Hematopoietic multipotent progenitor cell treated with erythropoietin and hydrocortisone succinate and interleukin-3 and kit ligand, for 4 days (in vitro differentiated cells): Measurements from ENCODE around the gene TBC1D20.
A peak's percentile ranks its signal among the peaks of the same experiment; 100 is the strongest.
"Not testable (repeated sequence)": the region's sequence is repeated elsewhere in the genome, so short reads cannot be mapped to it uniquely, and the experiment has no call there.

Source experiments
- DNase-seq: peaks from one replicate; pipeline ENCODE4 v3.0.0-alpha.2; 2015

Gene TBC1D20

DNA sequence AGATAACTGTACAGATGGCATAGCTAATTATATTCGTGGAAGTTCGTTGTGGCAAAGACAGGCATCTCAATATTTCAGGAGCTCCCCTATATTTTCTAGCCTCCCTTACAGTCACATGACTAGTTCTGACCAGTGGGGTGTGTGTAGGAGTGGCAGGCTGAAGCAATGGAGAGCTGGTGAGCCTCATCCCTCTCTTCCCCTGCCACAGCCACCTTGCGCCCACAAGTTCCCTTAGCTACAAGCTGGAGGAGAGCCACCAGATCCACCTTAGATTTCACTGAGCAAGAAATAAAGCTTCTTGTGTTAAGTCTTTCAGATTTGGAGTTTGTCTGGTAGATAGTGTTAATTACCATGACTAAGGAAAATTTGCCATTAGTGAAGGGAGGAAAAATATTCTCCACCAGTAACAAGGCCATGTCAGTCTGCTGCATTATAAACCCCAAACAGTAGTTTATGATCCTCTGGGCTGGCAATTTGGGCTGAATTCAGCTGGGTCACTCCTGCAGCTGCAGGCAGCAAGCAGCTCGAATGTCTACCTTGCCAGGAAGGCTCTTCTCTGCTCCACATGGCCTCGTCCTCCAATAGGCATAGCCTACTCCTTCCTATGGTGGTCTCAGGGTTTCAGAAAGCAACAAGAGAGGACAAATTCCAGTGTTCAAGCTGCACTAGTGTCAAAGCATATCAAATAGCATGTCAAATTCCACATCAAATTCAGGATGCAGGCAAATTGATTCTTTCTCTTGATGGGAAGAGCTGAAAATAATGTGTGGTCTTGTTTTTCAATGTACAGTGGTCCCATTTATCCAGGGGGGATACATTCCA is 61.7 kb downstream of the TBC1D20 start:
- DNase-seq: peak; percentile 49

DNA sequence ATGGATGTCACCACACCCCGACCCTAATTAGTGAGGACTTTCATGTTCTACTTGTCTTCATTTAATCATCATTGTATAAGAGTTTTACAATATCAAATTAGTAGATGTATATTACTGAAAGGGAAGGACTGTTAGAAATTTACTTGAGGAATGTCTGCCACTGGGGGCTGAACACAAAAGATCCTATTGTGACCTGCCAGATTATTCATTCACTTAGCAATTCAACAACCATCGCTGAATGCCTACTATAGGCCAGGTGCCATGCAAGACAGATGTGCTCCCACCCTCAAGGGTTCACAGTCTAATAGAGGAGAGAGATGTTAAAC is 62.2 kb downstream of the TBC1D20 start:
- no peak for DNase-seq

DNA sequence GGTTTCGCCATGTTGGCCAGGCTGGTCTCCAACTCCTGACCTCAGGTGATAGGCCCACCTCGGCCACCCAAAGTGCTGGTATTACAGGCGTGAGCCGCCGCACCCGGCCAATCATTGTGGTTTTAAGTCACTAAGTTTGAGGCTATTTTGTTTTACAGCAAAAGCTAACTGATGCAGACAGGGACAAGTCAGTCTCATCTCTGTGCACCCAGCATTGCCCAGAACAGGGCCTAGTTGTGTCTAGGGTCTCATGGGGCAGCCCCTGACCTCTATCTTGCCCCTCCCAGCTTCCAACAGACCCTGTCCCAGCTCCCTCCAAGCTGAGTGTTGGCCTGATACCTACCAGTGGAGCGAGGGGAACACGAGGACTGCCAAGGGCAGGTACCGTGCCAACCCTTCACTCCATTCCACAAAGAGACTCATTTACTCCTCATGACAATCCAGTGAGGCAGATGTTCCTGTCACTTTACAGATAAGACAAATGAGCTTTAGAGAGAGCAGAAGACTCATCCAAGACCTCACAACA is 63.1 kb downstream of the TBC1D20 start:
- peak; percentile 36 for DNase-seq

DNA sequence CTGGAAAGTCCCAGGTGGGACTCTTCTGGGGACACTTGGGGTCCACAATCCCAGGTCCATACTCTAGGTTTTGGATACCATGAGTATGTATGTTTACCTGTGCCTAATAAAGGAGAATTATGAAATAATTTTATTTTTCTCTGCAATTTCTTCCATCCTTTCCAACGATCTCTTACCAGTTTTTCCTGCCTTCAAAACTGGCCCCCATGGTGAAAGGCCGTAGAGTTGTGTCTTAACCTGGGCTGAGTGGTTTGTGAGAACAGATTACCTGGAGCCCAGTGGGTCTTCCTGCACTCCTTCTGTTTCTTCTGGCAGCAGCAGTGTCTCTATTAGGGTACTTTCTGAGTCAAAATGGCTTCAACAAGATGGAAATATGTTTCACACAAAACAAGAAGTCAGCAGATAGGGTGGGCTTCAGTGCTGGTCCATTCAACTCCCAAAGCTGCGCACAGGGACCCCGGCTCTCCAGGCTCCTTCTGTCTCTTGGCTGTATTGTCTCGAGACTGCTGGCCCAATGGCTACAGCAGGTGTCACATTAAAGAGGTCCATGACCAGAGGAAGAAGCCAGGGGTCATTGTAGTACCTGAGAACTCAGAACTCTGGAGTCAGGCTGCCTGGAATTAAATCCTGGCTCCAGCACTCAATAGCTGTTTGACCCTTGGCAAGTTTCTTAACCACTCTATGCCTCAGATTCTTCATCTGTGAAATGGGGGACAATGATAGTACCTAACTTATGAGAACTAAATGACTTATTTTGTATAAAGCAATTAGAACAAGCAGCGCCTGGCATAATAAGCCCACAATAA is 64.7 kb downstream of the TBC1D20 start:
- no peak for DNase-seq

DNA sequence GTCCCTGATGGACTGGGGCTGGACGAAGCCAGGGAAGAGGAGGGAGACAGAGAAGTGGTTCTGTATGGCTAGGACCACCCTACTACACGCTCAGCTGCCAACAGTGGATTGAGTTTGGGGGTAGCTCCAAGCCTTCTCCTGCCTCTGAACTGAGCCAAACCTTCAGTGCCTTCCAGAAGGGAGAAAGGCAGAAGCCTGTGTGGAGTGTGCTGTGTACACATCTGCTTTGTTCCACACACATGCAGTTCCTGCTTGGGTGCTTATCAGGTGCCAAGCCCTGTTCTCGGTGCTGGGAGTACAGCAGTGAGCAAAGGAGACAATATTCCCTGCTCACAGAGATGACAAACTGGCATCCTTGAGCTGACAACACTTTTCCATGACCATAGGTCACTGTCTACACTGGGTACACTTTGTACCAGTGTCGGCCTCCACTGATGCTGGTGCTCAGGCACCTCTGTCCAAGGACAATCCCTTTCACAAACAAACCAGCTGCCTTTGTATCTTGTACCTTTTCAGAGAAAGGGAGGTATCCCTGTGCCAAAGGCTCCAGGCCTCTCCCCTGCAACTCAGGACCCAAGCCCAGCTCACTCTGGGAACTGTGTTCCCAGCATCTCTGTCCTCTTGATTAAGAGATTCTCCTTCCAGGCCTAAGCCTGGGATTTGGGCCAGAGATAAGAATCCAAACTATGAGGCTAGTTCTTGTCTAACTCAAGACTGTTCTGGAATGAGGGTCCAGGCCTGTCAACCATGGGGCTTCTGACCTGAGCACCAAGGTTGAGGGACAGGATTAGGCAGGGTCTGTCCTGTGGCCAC is 65.5 kb downstream of the TBC1D20 start:
- DNase-seq: no peak

DNA sequence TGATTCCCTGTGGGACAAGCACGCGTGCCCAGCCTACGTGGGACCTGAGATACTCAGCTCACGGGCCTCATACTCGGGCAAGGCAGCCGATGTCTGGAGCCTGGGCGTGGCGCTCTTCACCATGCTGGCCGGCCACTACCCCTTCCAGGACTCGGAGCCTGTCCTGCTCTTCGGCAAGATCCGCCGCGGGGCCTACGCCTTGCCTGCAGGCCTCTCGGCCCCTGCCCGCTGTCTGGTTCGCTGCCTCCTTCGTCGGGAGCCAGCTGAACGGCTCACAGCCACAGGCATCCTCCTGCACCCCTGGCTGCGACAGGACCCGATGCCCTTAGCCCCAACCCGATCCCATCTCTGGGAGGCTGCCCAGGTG is 66.1 kb downstream of the TBC1D20 start:
- no peak for DNase-seq

DNA sequence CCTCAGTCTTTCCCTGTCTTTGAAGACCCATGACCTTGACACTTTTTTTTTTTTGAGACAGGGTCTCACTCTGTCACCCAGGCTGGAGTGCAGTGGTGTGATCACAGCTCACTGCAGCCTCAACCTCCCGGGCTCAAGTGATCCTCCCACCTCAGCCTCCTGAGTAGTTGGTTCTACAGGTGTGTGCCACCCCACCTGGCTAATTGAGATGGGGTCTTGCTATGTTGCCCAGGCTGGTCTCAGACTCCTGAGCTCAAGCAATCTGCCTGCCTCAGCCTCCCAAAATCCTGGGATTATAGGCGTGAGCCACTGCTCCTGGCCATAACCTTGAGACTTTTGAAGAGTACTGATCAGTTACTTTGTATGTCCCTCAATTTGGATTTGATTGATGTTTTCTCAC is 69.0 kb downstream of the TBC1D20 start:
- not testable (repeated sequence) for DNase-seq

DNA sequence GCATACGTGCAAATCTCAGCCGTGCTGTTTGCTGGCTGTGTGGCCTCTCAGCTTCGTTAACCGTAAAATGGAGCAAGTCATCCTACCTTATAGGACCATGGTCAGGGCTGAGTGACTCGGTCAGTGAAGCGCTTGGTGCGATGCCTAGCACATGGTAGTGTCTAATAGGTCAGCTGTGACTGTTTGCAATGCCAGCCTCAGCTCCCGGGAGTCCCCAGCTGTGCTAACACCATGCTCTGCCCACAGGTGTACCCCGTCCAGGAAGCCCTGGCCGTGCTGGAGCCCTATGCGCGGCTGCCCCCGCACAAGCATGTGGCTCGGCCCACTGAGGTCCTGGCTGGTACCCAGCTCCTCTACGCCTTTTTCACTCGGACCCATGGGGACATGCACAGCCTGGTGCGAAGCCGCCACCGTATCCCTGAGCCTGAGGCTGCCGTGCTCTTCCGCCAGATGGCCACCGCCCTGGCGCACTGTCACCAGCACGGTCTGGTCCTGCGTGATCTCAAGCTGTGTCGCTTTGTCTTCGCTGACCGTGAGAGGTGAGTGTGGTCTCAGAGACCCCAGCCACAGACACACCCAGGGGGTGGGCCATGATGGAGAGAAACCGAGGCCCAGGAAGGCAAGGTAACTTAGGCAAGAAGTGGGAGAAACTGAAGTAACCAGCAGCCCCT is 71.2 kb downstream of the TBC1D20 start:
- DNase-seq: no peak

DNA sequence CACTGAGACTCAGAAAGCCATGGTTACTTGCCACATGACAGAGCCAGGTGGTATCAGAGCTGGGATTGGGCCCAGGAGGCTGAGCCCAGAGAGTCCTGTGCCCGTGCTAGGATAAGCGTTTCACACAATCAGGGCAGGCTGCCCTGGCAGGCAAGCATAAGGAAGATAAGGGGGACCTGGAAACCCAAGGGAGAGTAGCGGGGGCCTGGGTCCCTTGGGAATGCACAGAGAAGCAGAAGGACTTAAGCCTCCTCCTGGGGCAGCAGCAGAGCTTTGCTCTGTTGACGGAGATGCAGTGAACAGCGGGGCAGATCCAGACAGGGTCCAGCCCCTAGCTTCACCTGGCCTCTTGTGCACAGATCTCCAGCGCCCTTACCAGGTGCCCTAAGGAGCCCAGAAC is 73.1 kb downstream of the TBC1D20 start:
- no peak for DNase-seq

DNA sequence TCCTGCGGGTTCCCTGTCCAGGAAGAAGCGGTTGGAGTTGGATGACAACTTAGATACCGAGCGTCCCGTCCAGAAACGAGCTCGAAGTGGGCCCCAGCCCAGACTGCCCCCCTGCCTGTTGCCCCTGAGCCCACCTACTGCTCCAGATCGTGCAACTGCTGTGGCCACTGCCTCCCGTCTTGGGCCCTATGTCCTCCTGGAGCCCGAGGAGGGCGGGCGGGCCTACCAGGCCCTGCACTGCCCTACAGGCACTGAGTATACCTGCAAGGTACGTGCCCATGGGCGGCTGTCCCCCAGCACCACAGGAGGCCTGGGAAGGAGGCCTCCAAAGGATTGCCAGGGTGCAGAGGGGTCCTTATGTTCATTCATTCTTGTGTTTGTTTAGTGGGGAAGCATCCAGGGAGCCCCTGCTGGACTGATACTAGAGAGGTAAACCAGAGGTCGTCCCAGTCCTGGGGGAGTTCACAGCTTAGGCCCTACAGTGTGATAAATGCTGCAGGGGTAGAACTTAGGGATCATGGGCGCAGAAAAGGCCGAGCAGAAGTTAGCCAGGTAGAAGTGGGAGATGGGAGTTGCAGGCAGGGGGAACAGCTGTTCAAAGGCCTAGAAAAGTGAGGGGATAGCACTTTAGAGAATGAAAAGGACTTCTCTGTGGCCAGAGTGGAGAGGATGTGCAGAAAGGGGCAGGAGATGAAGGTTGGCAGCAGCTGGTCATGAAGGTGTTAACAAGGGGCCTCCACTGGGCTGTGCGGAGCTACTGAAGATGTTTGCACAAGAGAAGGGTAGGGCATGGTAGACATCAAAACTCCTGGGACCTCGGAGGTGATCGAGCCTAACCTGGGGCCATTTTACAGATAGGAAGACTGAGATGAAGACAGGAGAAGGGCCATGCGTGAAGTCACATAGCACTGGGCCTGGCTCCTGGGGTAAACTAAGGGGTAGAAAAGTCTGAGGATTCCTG is 74.0 kb downstream of the TBC1D20 start:
- DNase-seq: no peak

DNA sequence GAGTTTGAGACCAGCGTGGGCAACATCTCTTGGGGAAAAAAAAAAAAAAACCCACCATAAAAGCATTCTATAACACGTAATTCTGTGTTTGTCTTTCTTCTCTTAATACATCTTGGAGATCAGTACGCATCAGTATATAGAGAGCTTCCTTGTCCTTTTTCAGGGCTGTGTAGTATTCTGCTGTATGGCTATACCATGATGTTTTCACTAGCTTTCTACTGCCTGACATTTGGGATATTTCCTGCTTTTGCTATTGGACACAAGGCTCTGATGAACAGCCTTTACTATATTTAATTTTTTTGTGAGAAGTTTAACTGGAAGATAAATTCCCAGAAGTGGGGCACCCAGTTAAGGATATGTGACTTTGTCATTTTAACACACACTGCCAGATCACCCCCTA is 74.8 kb downstream of the TBC1D20 start:
- no peak for DNase-seq

DNA sequence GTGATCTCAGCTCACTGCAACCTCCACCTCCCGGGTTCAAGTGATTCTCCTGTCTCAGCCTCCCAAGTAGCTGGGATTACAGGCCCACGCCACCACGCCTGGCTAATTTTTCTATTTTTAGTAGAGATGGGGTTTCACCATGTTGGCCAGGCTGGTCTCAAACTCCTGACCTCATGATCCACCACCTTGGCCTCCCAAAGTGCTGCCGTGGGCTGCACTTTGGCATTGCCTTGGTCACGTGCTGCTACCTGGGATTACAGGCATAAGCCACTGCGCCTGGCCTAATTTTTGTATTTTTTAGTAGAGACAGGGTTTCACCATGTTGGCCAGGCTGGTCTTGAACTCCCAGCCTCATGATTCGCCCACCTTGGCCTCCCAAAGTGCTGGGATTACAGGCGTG is 75.7 kb downstream of the TBC1D20 start:
- DNase-seq: not testable (repeated sequence)
